ENCODE data around the gene HHAT.

HHAT gene

DNA sequence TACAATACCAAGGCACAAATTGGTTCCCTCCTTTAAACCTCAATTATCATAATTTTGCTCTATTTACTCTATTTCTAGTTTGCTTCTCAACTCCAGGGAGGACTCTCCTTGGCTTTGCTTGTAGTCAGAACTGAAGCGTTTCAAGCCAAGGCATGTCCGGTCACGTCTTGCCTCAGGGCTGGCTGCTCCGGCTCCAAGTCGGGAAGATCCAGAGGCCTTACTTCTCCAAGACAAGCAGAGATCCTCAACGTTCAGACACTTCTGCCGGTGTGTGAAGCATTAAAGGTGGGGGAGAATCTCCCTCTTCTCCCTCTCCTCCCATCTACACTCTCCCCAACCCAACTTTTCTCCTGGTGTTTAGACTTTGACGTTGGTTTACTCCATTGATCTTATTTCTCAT lies 7.2 kb upstream of the HHAT start:
- no peaks in the 10 kb centered on the region for H3K9me2 ChIP-seq (replicated peaks; ENCODE audit: low read depth, low read length)
- no peaks in the 10 kb centered on the region for H3K79me2 ChIP-seq (ENCODE audit: insufficient read depth, low read length)
- H4K20me1 ChIP-seq (ENCODE audit: insufficient read depth, low read length, poor library complexity, severe bottlenecking): no peaks in the 10 kb centered on the region
- H3F3A ChIP-seq (ENCODE audit: low read depth): no peaks in the 10 kb centered on the region
- no peak overlapping the region for H3K4me3 ChIP-seq (ENCODE audit: low read length, poor library complexity, severe bottlenecking)
- H3K27me3 ChIP-seq (ENCODE audit: insufficient read depth, low read length, poor library complexity, severe bottlenecking): no peaks in the 10 kb centered on the region
- no peak overlapping the region for H2AFZ ChIP-seq (ENCODE audit: low read length)
- H3K9me3 ChIP-seq (ENCODE audit: insufficient read depth, low read depth, low read length): no peaks in the 10 kb centered on the region
- H3K36me3 ChIP-seq (ENCODE audit: insufficient read depth, low read length): no peaks in the 10 kb centered on the region
- no peak for TF ChIP-seq EZH2phosphoT487 (IDR thresholded peaks at IDR 0.05; ENCODE audit: borderline replicate concordance)
- TF ChIP-seq, protein P1, sequence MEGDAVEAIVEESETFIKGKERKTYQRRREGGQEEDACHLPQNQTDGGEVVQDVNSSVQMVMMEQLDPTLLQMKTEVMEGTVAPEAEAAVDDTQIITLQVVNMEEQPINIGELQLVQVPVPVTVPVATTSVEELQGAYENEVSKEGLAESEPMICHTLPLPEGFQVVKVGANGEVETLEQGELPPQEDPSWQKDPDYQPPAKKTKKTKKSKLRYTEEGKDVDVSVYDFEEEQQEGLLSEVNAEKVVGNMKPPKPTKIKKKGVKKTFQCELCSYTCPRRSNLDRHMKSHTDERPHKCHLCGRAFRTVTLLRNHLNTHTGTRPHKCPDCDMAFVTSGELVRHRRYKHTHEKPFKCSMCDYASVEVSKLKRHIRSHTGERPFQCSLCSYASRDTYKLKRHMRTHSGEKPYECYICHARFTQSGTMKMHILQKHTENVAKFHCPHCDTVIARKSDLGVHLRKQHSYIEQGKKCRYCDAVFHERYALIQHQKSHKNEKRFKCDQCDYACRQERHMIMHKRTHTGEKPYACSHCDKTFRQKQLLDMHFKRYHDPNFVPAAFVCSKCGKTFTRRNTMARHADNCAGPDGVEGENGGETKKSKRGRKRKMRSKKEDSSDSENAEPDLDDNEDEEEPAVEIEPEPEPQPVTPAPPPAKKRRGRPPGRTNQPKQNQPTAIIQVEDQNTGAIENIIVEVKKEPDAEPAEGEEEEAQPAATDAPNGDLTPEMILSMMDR (conservative IDR thresholded peaks at IDR 0.05; ENCODE audit: low read length): no peak
- H3K4me2 ChIP-seq (ENCODE audit: low read depth, low read length, poor library complexity, severe bottlenecking): no peak overlapping the region
- H3K4me1 ChIP-seq (ENCODE audit: insufficient read depth, low read length, poor library complexity, severe bottlenecking): no peaks in the 10 kb centered on the region
- no peak overlapping the region for H3K9ac ChIP-seq (ENCODE audit: low read depth, low read length, poor library complexity, severe bottlenecking)

GRCh38 chr1:210323957-210324356 lies 4.7 kb upstream of the HHAT start:
- Histone ChIP-seq H3K36me3 (ENCODE audit: insufficient read depth, low read length) (no peaks in the 10 kb centered on the region), H3K4me2 (ENCODE audit: low read depth, low read length, poor library complexity, severe bottlenecking) (no peak overlapping the region), H3K4me1 (ENCODE audit: insufficient read depth, low read length, poor library complexity, severe bottlenecking) (peaks cover 7% of the 10 kb centered on the region), H4K20me1 (ENCODE audit: insufficient read depth, low read length, poor library complexity, severe bottlenecking) (no peaks in the 10 kb centered on the region), H3K9me3 (ENCODE audit: insufficient read depth, low read depth, low read length) (no peaks in the 10 kb centered on the region), H3K9ac (ENCODE audit: low read depth, low read length, poor library complexity, severe bottlenecking) (no peak overlapping the region), H3K27me3 (ENCODE audit: insufficient read depth, low read length, poor library complexity, severe bottlenecking) (no peaks in the 10 kb centered on the region), H3K79me2 (ENCODE audit: insufficient read depth, low read length) (no peaks in the 10 kb centered on the region), H2AFZ (ENCODE audit: low read length) (no peak overlapping the region), H3K4me3 (ENCODE audit: low read length, poor library complexity, severe bottlenecking) (no peak overlapping the region), H3K9me2 (replicated peaks; ENCODE audit: low read depth, low read length) (no peaks in the 10 kb centered on the region), H3F3A (ENCODE audit: low read depth) (no peaks in the 10 kb centered on the region)
- TF ChIP-seq EZH2phosphoT487 (IDR thresholded peaks at IDR 0.05; ENCODE audit: borderline replicate concordance): no peak
- TF ChIP-seq, protein P1 (conservative IDR thresholded peaks at IDR 0.05; ENCODE audit: low read length): no peak

GRCh38 chr1:210325026-210325670 lies 3.6 kb upstream of the HHAT start:
- no peak overlapping the region for H3K9ac ChIP-seq (ENCODE audit: low read depth, low read length, poor library complexity, severe bottlenecking)

More at GRCh38 chr1:210325026-210325670, 3.6 kb upstream of the HHAT start:
- no peak for TF ChIP-seq EZH2phosphoT487 (IDR thresholded peaks at IDR 0.05; ENCODE audit: borderline replicate concordance)
- TF ChIP-seq, protein P1 (conservative IDR thresholded peaks at IDR 0.05; ENCODE audit: low read length): no peak
- Histone ChIP-seq H3K9me3 (ENCODE audit: insufficient read depth, low read depth, low read length) (no peaks in the 10 kb centered on the region), H3K27me3 (ENCODE audit: insufficient read depth, low read length, poor library complexity, severe bottlenecking) (no peaks in the 10 kb centered on the region), H3K4me2 (ENCODE audit: low read depth, low read length, poor library complexity, severe bottlenecking) (no peak overlapping the region), H3K9me2 (replicated peaks; ENCODE audit: low read depth, low read length) (no peaks in the 10 kb centered on the region), H2AFZ (ENCODE audit: low read length) (no peak overlapping the region), H4K20me1 (ENCODE audit: insufficient read depth, low read length, poor library complexity, severe bottlenecking) (no peaks in the 10 kb centered on the region), H3K79me2 (ENCODE audit: insufficient read depth, low read length) (no peaks in the 10 kb centered on the region), H3K4me3 (ENCODE audit: low read length, poor library complexity, severe bottlenecking) (no peak overlapping the region), H3K4me1 (ENCODE audit: insufficient read depth, low read length, poor library complexity, severe bottlenecking) (peaks cover 15% of the 10 kb centered on the region), H3F3A (ENCODE audit: low read depth) (no peaks in the 10 kb centered on the region), H3K36me3 (ENCODE audit: insufficient read depth, low read length) (no peaks in the 10 kb centered on the region)

All from Loucy (cell line).